ENCODE measurements around the gene PTK6. TPM values are rescaled to one million over a fixed set of nuclear protein-coding genes. Genes with fewer than 3 reads are reported as not detected.

The PTK6 gene
- total and polyA plus RNA-seq, 2 of the 13 experiments (the other 11 are each of a cell fraction or from before 2014, with no cell fraction given): 0.08 TPM; not detected in 1

DNA sequence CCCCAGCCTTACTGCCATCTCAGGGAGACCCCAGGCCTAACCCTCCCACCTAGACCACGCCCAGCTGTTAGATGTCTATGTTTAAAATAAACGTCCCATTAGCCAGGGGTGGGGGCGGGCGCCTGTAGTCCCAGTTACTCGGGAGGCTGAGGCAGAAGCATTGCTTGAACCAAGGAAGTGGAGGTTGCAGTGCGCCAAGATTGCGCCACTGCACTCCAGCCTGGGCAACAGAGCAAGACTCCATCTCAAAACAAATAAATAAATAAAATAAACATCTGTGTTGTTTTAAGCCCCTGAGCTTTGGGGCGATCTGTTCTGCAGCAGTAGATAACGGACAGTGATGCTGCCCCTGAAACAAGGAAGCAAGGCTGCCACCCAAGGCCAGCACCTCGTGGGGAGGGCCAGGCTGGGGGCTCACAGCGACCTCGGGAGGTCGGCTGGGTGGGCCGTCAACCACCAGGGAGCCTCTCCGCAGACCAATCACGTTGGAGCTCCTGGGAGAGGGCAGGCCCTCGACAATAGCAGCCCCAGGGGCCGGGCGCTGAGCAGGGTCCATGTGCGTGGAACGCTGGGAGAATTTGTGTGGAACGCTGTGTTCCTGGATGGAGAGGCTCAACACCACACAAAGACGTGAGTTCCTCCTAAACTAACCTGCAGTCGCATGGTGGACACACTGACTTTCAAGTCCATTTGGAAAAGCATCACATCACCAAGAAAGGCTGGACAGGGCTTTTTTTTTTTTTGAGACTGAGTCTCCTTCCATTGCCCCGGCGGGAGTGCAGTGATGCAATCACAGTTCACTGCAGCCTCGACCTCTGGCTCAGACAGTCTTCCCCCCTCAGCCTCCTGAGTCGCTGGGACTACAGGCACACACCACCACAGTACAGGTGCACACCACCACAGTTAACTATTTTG, 37.9 kb upstream of the PTK6 start (continued):
- TF ChIP-seq CAMTA2 (CRISPR knock-in tag; IDR thresholded peaks at IDR 0.05; ENCODE audit: borderline replicate concordance): peak; percentile 24; the same call in 1 of the 2 replicates
- TF ChIP-seq SAP130 (CRISPR knock-in tag; IDR thresholded peaks at IDR 0.05; ENCODE audit: low read depth): peak; percentile 59; the same call in 1 of the 2 replicates
- peak; percentile 55; the same call in 1 of the 2 replicates for TF ChIP-seq MYC (CRISPR knock-in tag; IDR thresholded peaks at IDR 0.05; ENCODE audit: borderline replicate concordance)
- peak; percentile 98 for TF ChIP-seq ZNF121 (CRISPR knock-in tag; IDR thresholded peaks at IDR 0.05)
- no peak for TF ChIP-seq GPN1 (CRISPR knock-in tag; IDR thresholded peaks at IDR 0.05; ENCODE audit: borderline replicate concordance)
- TF ChIP-seq ONECUT2 (CRISPR knock-in tag; IDR thresholded peaks at IDR 0.05): no peak
- peak; percentile 65 for TF ChIP-seq GATAD1 (CRISPR knock-in tag; IDR thresholded peaks at IDR 0.05)
- TF ChIP-seq LBX2 (CRISPR knock-in tag; IDR thresholded peaks at IDR 0.05; ENCODE audit: borderline replicate concordance): no peak
- no peak for TF ChIP-seq ZNF878 (CRISPR knock-in tag; IDR thresholded peaks at IDR 0.05)
- no peak for TF ChIP-seq ZKSCAN1 (IDR thresholded peaks at IDR 0.05; ENCODE audit: low read length)
- no peak for TF ChIP-seq RARG (CRISPR knock-in tag; IDR thresholded peaks at IDR 0.05; ENCODE audit: low read depth)
- no peak for TF ChIP-seq FOXK1 (CRISPR knock-in tag; IDR thresholded peaks at IDR 0.05; ENCODE audit: borderline replicate concordance, low read depth)
- TF ChIP-seq ZNF577 (CRISPR knock-in tag; IDR thresholded peaks at IDR 0.05; ENCODE audit: borderline replicate concordance, low read depth): no peak
- TF ChIP-seq, protein P1, sequence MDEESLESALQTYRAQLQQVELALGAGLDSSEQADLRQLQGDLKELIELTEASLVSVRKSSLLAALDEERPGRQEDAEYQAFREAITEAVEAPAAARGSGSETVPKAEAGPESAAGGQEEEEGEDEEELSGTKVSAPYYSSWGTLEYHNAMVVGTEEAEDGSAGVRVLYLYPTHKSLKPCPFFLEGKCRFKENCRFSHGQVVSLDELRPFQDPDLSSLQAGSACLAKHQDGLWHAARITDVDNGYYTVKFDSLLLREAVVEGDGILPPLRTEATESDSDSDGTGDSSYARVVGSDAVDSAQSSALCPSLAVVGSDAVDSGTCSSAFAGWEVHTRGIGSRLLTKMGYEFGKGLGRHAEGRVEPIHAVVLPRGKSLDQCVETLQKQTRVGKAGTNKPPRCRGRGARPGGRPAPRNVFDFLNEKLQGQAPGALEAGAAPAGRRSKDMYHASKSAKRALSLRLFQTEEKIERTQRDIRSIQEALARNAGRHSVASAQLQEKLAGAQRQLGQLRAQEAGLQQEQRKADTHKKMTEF (CRISPR knock-in tag; IDR thresholded peaks at IDR 0.05): peak; percentile 53
- no peak for TF ChIP-seq HMG20A (CRISPR knock-in tag; IDR thresholded peaks at IDR 0.05; ENCODE audit: borderline replicate concordance)
- TF ChIP-seq ZNF761 (CRISPR knock-in tag; conservative IDR thresholded peaks at IDR 0.05): 0 out of 2 replicates have a peak, but pooled peaks have one; percentile 40
- TF ChIP-seq, protein P2, sequence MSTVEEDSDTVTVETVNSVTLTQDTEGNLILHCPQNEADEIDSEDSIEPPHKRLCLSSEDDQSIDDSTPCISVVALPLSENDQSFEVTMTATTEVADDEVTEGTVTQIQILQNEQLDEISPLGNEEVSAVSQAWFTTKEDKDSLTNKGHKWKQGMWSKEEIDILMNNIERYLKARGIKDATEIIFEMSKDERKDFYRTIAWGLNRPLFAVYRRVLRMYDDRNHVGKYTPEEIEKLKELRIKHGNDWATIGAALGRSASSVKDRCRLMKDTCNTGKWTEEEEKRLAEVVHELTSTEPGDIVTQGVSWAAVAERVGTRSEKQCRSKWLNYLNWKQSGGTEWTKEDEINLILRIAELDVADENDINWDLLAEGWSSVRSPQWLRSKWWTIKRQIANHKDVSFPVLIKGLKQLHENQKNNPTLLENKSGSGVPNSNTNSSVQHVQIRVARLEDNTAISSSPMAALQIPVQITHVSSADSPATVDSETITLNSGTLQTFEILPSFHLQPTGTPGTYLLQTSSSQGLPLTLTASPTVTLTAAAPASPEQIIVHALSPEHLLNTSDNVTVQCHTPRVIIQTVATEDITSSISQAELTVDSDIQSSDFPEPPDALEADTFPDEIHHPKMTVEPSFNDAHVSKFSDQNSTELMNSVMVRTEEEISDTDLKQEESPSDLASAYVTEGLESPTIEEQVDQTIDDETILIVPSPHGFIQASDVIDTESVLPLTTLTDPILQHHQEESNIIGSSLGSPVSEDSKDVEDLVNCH (CRISPR knock-in tag; IDR thresholded peaks at IDR 0.05): no peak
- TF ChIP-seq GLI4 (CRISPR knock-in tag; IDR thresholded peaks at IDR 0.05; ENCODE audit: borderline replicate concordance): peak; percentile 59; the same call in 1 of the 2 replicates
- TF ChIP-seq JARID2 (CRISPR knock-in tag; IDR thresholded peaks at IDR 0.05; ENCODE audit: insufficient replicate concordance): no peak
- no peak for TF ChIP-seq YY1 (IDR thresholded peaks at IDR 0.05; ENCODE audit: insufficient read depth, insufficient replicate concordance, low read depth, low read length)
- peak; percentile 22; the same call in 1 of the 2 replicates for TF ChIP-seq FOSL2 (CRISPR knock-in tag; IDR thresholded peaks at IDR 0.05)
- 0 out of 2 replicates have a peak, but pooled peaks have one; percentile 45 for TF ChIP-seq POLR2G (IDR thresholded peaks at IDR 0.05; ENCODE audit: low read depth, low read length)

All from HepG2 (cell line).